Activated gamma-delta T cell treated with anti-CD3 and anti-CD28 coated beads, Interleukin-2, amount 50 U/mL, for 16 hours (primary cell): ENCODE results near the gene OR1L6.

Source experiments
- DNase-seq: peaks from one replicate; pipeline ENCODE4 v3.0.0-alpha.2; 2020; ENCODE audit warnings: low read depth

OR1L6 gene, protein sequence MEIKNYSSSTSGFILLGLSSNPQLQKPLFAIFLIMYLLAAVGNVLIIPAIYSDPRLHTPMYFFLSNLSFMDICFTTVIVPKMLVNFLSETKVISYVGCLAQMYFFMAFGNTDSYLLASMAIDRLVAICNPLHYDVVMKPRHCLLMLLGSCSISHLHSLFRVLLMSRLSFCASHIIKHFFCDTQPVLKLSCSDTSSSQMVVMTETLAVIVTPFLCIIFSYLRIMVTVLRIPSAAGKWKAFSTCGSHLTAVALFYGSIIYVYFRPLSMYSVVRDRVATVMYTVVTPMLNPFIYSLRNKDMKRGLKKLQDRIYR

DNA sequence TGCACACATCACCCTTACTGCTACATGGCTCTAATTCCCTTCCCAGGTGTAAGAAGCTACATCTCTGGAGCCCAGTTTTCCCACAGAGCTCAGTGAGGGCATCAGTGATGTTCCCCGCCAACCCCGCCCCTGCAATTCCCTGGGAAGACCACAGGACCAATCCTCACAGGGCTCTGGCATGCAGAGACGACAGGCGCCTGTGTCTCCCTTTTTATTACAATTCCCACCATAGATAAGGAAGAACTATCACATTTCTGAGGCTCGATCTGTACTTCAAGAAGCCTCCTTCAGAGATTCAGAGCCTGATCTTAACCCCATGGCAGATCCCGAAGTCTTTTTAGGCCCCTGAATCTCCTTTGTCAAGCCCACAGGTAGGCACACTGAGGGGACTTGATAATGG is at the start of gene OR1L6:
OR1L6 (plus strand) TSS at position 301 of the 400 bp plus-strand sequence. CDS start 7,545 bp downstream, outside the sequence.
- no peak for DNase-seq

DNA sequence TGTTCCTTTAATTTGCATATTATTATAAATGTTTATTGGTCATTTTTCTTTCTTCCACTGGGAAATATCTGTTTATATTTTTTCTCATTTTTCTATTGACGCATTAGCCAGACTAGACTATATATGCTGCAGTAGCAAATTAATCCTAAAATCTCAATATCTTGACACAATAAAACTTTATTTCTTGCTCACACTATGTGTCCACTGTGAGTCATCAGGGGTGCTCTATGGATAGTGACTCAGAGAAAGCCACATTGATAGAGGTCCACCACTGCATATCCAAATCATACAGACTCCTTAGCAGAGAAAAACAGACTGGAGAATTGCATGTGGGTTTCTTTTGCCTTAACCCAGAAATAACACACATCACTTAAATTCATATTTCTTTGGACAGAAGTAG is 46.4 kb upstream of the OR1L6 start:
- DNase-seq, result no peak

DNA sequence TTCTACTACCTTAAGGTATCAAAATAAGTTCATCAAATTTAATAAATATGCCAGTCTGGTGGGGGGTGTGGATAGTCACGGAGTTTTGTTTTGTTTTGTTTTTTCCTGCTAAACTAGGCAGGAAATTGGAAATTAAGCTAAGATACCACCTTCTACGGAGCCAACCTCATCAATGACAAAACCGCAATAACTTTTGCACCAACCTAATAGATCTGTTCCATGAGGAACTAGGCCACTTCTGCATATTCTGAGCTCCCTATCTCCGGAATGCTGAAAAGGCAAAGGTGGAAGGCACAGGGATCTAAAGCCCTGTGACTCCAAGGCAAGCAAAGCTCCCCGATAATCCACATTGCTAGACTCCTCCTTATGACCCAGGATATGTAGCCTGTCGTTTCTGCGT is 24.1 kb upstream of the OR1L6 start:
- DNase-seq, result no peak

DNA sequence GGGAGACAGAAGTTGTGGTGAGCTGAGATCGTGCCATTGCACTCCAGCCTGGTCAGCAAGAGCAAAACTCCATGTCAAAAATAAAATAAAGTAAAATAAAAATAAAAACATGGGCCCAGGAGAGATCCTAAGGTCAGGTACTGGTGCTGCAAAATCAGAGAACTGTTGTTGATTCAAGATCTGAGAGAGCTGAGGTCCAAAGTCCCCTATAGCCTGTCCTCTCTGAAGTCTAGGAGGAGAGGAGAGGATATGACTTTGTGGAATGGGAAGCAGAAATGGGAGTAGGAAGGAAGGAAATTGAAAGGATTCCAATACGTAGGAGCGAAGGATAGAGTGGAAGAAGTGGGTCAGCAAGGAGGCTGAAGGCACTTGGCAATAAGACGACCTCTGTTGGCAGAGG is 22.9 kb upstream of the OR1L6 start:
- no peak for DNase-seq

DNA sequence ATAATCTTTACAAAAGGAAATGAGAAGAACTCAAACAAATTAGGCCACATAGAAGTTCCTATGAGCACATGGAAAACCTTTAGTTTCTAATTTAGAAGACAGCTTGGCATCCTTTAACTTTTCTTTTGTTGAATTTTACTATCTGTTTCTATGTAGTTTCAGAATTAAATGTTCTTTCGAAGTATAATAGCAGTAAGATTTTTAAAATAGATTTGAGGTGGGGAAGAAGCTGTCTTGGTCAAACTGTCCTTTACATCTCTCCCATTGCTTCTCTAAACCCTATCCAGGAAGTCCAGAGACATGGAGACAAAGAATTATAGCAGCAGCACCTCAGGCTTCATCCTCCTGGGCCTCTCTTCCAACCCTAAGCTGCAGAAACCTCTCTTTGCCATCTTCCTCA is 18.4 kb upstream of the OR1L6 start, which contains the start of gene OR1L4:
OR1L4 (plus strand) TSS at position 301 of the 400 bp plus-strand sequence; CDS start at position 301, 0 bp downstream.
- DNase-seq, result no peak

DNA sequence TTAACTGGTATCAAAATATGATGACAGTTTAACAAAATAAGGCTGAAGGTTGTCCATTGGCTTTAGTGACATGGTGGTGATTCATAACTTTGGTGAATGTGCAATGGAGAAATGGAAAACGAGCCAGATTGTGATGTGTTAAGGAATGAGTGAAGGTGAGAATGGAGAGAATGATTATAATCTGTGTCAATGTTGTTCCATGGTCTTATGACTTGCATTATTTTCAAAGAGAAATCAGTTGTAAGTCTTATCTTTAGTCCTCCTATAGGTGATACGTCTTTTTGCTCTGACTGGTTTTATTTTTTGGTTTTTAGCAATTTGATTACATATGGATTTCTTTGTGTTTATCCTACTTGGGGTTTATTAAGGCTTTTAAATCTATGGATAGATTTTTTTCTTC is 12.7 kb downstream of the OR1L6 start:
- no peak for DNase-seq

DNA sequence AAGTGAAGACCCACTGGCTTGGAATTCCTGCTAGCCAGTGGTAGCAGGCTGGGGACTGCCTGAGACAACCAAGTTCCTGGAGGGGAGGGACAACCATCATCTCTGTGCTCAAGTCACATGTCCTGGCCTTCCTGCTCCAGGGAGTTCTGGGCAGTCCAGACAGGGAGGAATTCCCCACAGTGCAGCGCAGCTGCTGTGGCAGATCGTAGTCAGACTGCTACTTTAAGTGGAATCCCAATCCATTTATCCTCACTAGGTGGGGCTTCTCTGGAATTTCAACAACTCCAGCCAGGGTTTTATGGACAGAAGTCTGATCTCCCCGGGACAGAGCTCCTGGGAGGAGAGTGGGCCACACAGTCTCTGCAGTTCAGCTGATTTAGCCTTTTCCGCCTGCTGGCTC is 25.7 kb downstream of the OR1L6 start:
- DNase-seq, result no peak

DNA sequence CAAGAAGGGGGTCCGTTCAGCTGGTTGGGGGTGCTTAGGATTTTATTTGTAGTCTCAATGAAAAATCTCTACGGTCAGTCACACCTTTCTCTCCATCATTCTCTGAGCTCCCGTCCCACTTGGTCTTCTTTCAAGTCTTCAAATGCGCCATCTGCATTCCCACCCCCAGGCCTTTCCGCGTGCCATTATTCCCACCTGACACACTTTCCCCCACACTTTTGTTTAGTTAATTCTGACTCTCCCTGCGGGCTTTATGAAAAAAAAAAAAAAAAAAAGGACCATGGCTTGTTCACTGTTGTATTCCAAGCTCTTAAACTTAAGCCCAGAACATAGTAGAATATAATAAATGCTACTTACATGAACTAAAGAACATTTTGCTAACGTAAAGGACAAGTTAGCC is 34.9 kb downstream of the OR1L6 start:
- DNase-seq, result no peak

DNA sequence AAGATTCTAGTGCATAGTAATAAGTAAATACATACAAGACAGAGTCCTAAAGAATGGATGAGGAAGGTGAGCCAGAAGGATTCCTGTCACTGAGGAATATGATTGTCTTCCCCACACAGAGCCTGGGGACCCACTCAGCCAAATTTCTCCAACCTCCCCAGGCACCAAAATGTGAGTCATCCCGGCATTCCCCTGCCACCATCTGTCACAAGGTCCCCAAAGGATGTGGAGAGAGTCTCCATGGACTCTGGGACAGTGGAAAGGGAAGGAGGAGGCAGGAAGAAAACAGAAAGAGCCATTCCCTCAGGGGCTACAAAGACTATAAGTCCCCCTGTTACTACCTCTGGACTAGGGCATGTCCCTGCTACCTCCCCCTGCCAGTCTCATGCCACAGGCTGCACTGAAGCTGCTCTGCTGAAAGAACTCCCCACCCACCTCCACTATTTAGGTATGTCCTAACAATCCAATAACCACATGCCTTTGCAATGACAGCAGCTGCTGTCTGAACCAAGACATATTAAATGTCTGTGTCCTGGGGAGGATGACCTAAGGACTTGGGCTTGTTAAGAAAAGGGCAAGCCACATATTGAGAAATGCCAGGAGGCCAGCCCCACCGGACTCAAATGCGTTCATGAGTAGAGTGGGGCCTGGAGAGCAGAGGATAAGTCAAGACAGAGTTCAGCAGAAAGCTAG is 36.0 kb downstream of the OR1L6 start:
- DNase-seq, result no peak

DNA sequence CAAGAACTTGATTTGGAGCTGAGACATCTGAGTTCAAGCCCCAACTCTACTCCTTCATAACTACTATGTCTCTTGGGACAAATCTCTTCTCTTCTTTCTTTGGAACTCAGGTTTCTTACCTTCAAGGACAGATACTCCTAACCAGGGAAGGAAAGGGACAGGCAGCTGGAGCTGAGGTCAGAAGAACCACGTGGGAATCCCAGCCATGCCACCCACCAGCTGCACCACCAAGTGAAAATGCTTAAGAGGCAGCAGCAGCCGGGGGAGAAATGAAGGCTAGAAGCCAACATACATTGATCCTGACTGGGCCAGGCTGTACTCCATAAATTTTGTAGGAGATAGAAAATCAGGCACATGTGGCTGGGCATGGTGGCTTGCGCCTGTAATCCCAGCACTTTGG is 37.1 kb downstream of the OR1L6 start:
- no peak for DNase-seq

DNA sequence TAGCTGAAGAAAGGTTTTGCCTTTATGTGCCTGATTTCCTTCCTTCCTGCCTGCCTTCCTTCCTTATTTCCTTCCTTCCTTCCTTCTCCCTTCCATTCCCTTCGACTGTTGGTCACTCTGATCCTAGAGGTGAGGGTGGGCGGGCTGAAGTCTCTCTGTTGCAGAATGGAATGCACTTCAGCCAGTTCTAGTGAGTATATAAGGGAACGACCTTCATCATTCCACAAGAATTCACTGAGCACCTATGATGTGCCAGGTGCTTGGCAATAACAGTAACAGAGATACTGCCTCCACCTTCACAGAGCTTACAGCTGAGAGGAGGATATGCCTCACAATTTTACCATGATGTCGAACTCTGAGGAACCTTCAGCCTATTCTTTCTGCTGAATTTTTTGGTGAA is 37.9 kb downstream of the OR1L6 start:
- no peak for DNase-seq

DNA sequence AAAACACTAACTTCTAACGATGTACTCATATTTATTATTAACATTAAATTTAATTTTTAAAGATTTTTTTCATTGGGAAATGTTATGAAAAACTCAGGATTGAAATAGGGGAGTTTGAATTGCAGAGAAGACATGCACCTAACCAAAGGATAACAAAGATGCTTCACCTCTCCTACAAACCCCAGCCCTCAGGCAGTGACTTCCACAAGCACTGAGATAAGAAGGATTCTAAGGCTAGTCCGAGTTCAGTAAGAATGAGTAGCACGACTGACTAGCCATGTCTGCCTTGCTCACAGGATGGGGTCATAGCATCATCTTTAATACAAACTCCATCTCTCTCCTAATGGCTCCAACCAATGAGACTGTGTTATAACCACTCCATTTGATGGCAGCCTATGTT is 39.6 kb downstream of the OR1L6 start:
- DNase-seq, result no peak

DNA sequence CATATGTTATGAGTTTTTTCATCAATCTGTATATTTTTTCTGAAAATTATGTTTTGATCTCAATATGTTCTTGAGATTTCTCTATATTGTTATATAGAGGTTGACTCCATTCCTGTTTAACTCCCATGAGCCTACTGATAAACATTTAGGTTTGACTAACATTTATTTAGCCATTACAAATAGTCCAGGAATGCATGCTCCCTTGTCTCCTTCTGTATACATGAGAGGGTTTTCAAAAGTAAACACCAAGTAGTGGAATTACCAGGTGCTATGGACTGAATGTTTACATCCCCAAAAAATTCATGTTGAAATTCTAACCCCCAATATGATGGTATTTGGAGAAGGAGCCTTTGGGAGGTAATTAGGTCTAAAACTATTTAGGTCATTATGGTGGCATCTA is 43.2 kb downstream of the OR1L6 start:
- no peak for DNase-seq

DNA sequence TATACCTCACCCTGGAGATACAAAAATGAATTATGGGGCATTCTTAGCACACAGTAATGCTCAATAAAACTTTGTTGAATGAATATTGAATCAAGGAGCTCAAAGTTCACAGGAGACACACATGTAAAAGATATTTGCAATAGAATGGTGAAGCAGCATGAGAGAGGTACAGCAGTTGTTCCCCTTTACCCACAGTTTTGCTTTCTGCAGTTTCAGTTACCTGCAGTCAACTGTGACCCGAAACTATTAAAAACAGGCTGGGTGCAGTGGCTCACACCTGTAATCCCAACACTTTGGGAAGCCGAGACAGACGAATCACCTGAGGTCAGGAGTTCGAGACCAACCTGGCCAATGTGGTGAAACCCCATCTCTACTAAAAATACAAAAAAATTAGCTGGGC is 44.2 kb downstream of the OR1L6 start:
- no peak for DNase-seq

DNA sequence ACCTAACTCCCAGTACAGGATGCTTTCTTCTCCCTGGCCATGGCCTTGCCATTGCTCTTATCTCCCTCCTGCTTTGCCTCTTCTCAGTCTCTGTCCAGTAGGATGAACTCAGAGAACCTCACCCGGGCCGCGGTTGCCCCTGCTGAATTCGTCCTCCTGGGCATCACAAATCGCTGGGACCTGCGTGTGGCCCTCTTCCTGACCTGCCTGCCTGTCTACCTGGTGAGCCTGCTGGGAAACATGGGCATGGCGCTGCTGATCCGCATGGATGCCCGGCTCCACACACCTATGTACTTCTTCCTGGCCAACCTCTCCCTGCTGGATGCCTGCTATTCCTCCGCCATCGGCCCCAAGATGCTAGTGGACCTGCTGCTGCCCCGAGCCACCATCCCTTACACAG is 46.7 kb downstream of the OR1L6 start, which contains the start of gene OR5C1:
OR5C1 (plus strand) TSS at position 103 of the 400 bp plus-strand sequence; CDS start at position 103, 0 bp downstream.
- no peak for DNase-seq

DNA sequence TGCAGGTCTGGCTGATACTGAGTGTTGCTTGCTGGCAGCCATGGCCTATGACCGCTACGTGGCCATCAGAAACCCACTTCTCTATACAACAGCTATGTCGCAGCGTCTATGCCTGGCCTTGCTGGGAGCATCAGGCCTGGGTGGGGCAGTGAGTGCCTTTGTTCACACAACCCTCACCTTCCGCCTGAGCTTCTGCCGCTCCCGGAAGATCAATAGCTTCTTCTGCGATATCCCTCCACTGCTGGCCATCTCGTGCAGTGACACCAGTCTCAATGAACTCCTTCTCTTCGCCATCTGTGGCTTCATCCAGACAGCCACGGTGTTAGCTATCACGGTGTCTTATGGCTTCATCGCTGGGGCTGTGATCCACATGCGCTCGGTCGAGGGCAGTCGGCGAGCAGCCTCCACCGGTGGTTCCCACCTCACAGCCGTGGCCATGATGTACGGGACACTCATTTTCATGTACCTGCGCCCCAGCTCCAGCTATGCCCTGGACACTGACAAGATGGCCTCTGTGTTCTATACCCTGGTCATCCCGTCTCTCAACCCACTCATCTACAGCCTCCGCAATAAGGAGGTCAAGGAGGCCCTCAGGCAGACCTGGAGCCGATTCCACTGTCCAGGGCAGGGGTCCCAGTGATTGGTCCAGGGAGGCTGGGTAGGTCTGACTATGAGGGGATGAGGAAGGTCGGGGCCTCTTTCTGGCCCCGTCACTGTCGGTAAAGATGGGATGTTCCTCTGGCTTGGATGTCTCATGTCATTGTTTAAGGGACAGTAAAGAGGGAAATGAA is 47.3 kb downstream of the OR1L6 start:
- no peak for DNase-seq

DNA sequence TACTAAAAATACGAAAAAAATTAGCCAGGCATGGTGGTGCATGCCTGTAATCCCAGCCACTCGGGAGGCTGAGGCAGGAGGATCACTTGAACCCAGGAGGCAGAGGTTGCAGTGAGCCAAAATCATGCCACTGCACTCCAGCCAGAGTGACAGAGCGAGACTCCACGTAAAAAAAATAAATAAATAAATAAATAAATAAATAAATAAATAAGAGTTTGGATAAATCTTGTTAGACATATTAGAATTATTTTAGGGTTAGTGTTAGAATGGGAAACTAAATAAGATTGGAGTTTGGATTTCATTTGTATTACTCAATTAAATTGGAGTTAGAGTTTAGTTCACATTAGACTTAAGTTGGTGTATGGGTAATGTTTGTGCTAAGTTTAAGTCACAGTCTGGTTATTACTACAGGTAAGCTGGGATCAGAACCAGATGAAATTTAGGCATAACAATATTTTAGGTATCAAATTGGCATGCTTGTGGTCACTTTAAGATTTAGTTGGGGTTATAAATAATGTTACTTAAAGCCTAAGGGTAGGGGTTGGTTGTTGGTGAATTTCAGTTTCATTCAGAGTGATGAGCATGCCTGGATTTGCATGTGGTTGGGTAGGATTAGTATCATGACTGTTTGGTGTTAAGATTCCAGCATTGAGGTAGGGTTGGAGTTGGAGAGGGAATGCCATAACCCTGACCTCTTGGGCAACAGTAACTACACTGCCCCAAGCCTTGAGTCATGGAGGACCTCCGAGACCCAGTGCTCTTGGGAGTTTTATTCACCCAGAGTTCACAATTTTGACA is 50.0 kb downstream of the OR1L6 start:
- DNase-seq, result no peak

DNA sequence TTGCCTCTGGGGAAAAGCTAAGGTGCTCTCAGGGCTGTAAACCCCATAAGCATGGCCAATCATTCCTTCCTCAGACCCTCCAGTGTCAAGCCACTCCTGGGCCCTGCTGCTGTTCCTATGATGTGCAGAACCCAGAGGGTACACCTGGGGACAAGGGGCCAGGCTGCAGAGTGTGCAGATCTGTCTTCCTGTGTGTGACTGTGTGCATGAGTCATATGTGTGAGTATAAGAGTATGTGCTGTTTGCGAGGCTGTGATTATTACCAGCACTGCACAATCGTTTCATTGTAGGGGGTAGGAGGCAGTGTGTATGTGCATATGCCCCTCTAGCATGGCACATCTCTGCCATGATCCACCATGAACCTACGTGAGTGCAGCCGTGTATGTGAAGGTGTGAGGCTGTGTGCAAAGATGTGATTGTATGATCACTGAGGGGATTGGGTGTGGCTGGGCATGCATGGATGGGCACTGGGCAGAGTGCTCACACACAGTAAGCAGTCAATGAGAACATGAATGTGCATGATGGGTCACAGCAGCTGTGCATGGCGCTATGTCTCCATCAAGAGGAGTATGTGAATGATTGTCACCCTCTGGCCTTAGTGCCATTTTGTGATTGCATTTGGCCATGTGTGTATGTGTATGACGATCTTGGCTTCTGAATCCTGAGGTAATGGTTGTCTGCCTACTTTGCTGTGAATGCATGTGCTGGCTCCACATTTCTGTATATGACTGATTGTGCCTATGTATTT is 55.4 kb downstream of the OR1L6 start:
- DNase-seq, result no peak
